ENCODE results near the gene CCDC88A.

CCDC88A gene

GRCh38 chr2:55425431-55425831 lies 5.8 kb upstream of the CCDC88A start:
- DNase-seq (ENCODE audit: insufficient read length, low spot score): no peak
- FAIRE-seq: no peak

- no peak for FAIRE-seq
- DNase-seq (ENCODE audit: insufficient read length, low spot score): no peak
Measured at GRCh38 chr2:55422876-55423665, 3.4 kb upstream of the CCDC88A start.

- DNase-seq (ENCODE audit: insufficient read length, low spot score) (no peak), FAIRE-seq (no peak)
Measured at GRCh38 chr2:55421326-55421725, 1.7 kb upstream of the CCDC88A start.

- FAIRE-seq (no peak), DNase-seq (ENCODE audit: insufficient read length, low spot score) (no peak)
Measured at GRCh38 chr2:55420871-55421270, 1.2 kb upstream of the CCDC88A start.

GRCh38 chr2:55420439-55420725 lies 726 bp upstream of the CCDC88A start:
- DNase-seq (ENCODE audit: insufficient read length, low spot score) (no peak), FAIRE-seq (no peak)

- DNase-seq (ENCODE audit: insufficient read length, low spot score): no peak
- FAIRE-seq: no peak
Measured at GRCh38 chr2:55419233-55419678, 400 bp downstream of the CCDC88A start.

GRCh38 chr2:55418512-55419232 lies 984 bp downstream of the CCDC88A start:
- no peak for DNase-seq (ENCODE audit: insufficient read length, low spot score)
- no peak for FAIRE-seq

GRCh38 chr2:55418072-55418471 lies 1.6 kb downstream of the CCDC88A start:
- DNase-seq (ENCODE audit: insufficient read length, low spot score) (no peak), FAIRE-seq (no peak)

GRCh38 chr2:55416786-55417568 lies 2.7 kb downstream of the CCDC88A start:
- DNase-seq (ENCODE audit: insufficient read length, low spot score) (no peak), FAIRE-seq (no peak)

GRCh38 chr2:55415300-55415699 lies 4.4 kb downstream of the CCDC88A start:
- FAIRE-seq (no peak), DNase-seq (ENCODE audit: insufficient read length, low spot score) (no peak)

- FAIRE-seq: peak; percentile 18
- no peak for DNase-seq (ENCODE audit: insufficient read length, low spot score)
Measured at GRCh38 chr2:55408918-55409868, 10.5 kb downstream of the CCDC88A start.

- DNase-seq (ENCODE audit: insufficient read length, low spot score) (no peak), FAIRE-seq (no peak)
Measured at GRCh38 chr2:55408098-55408882, 11.4 kb downstream of the CCDC88A start.

- no peak for FAIRE-seq
- DNase-seq (ENCODE audit: insufficient read length, low spot score): no peak
Measured at GRCh38 chr2:55405116-55405515, 14.5 kb downstream of the CCDC88A start.

- peak; percentile 76 for FAIRE-seq
- DNase-seq (ENCODE audit: insufficient read length, low spot score): no peak
Measured at GRCh38 chr2:55403256-55403998, 16.2 kb downstream of the CCDC88A start.

- DNase-seq (ENCODE audit: insufficient read length, low spot score) (no peak), FAIRE-seq (no peak)
Measured at GRCh38 chr2:55401124-55401523, 18.5 kb downstream of the CCDC88A start.

- DNase-seq (ENCODE audit: insufficient read length, low spot score): no peak
- FAIRE-seq: no peak
Measured at GRCh38 chr2:55400332-55400731, 19.3 kb downstream of the CCDC88A start.

GRCh38 chr2:55399815-55400214 lies 19.8 kb downstream of the CCDC88A start:
- no peak for DNase-seq (ENCODE audit: insufficient read length, low spot score)
- FAIRE-seq: no peak

- DNase-seq (ENCODE audit: insufficient read length, low spot score): no peak
- FAIRE-seq: peak; percentile 71
Measured at GRCh38 chr2:55395724-55396605, 23.7 kb downstream of the CCDC88A start.
